Measurements from ENCODE around the gene ZDHHC22. TPM values are rescaled to one million over a fixed set of nuclear protein-coding genes. Genes with fewer than 3 reads are reported as not detected.
"Not testable (repeated sequence)": the region's sequence is repeated elsewhere in the genome, so short reads cannot be mapped to it uniquely, and the experiment has no call there.

Gene ZDHHC22
- total RNA-seq, 1 donor from 2014 or later = 0.14 TPM

DNA sequence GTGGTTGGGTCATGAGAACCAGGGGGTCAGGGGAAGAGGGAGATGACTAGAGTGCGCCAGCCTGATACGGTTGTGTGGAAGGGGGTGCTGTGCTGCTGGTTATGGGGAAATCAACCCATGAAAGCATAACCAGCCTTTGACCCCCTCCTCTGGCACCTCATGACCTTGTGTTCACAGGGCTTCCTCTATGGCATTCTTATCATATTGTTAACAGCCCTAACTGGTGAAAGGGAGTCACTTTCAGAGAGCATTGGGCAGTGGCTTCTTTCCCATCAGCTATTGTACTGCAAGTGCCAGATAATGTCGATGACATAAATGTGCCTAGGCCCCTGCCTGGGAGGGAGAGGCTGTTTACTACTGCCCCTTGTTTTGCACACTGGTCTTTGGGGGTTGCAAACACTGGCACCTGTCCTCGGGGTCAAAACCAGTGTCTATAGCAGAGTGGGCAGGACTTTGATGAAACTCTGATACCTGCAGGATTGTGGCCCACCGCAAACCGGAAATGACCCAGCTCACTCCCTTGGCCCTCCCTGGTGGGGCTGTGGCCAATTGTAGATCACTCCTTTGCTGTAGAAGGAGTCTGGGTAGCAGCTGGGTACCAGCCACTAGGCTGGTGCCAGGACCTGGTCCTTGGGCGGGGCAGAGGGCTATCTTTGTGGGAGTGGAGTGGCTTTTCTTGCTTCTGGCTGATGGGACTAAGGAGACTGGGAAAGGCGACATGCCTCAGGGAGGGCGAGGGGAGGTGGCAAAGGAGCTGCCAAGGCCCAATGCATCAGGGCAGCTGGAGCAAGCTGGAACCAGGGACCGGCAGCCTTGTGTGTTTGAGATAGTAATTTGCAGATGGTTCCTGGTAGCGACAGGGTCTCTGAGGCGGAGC is 39.4 kb upstream of the ZDHHC22 start:
- Mint-ChIP-seq H3K4me3 (ENCODE audit: low read depth) (peak overlapping the region; percentile 60), H3K27ac (no peak overlapping the region), H3K27me3 (peaks cover 47% of the 10 kb centered on the region), H3K4me1 (ENCODE audit: low read depth) (no peaks in the 10 kb centered on the region), H3K9me3 (ENCODE audit: low read depth) (no peaks in the 10 kb centered on the region), H3K36me3 (ENCODE audit: insufficient read depth) (no peaks in the 10 kb centered on the region)
- no peak for DNase-seq (ENCODE audit: low spot score, unreplicated experiment)
- TF ChIP-seq, protein P1, sequence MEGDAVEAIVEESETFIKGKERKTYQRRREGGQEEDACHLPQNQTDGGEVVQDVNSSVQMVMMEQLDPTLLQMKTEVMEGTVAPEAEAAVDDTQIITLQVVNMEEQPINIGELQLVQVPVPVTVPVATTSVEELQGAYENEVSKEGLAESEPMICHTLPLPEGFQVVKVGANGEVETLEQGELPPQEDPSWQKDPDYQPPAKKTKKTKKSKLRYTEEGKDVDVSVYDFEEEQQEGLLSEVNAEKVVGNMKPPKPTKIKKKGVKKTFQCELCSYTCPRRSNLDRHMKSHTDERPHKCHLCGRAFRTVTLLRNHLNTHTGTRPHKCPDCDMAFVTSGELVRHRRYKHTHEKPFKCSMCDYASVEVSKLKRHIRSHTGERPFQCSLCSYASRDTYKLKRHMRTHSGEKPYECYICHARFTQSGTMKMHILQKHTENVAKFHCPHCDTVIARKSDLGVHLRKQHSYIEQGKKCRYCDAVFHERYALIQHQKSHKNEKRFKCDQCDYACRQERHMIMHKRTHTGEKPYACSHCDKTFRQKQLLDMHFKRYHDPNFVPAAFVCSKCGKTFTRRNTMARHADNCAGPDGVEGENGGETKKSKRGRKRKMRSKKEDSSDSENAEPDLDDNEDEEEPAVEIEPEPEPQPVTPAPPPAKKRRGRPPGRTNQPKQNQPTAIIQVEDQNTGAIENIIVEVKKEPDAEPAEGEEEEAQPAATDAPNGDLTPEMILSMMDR (IDR thresholded peaks at IDR 0.05; ENCODE audit: unreplicated experiment) = no peak

- Mint-ChIP-seq H3K27ac (no peak overlapping the region), H3K27me3 (peaks cover 38% of the 10 kb centered on the region), H3K4me3 (ENCODE audit: low read depth) (no peak overlapping the region), H3K4me1 (ENCODE audit: low read depth) (no peaks in the 10 kb centered on the region), H3K36me3 (ENCODE audit: insufficient read depth) (no peaks in the 10 kb centered on the region), H3K9me3 (ENCODE audit: low read depth) (no peaks in the 10 kb centered on the region)
- TF ChIP-seq, protein P1 (IDR thresholded peaks at IDR 0.05; ENCODE audit: unreplicated experiment) = no peak
- DNase-seq (ENCODE audit: low spot score, unreplicated experiment) = no peak
Observed at GRCh38 chr14:77178656-77179055, 37.1 kb upstream of the ZDHHC22 start.

- Mint-ChIP-seq H3K9me3 (ENCODE audit: low read depth) (no peaks in the 10 kb centered on the region), H3K4me3 (ENCODE audit: low read depth) (no peak overlapping the region), H3K36me3 (ENCODE audit: insufficient read depth) (no peaks in the 10 kb centered on the region), H3K4me1 (ENCODE audit: low read depth) (no peaks in the 10 kb centered on the region), H3K27ac (no peak overlapping the region), H3K27me3 (peaks cover 34% of the 10 kb centered on the region)
- TF ChIP-seq, protein P1 (IDR thresholded peaks at IDR 0.05; ENCODE audit: unreplicated experiment) = no peak
- DNase-seq (ENCODE audit: low spot score, unreplicated experiment) = no peak
Observed at GRCh38 chr14:77177702-77178101, 36.1 kb upstream of the ZDHHC22 start.

- H3K4me3 Mint-ChIP-seq (ENCODE audit: low read depth) = no peak overlapping the region
- no peaks in the 10 kb centered on the region for H3K4me1 Mint-ChIP-seq (ENCODE audit: low read depth)
- no peaks in the 10 kb centered on the region for H3K36me3 Mint-ChIP-seq (ENCODE audit: insufficient read depth)
Observed at GRCh38 chr14:77175843-77176242, 34.3 kb upstream of the ZDHHC22 start.

DNA sequence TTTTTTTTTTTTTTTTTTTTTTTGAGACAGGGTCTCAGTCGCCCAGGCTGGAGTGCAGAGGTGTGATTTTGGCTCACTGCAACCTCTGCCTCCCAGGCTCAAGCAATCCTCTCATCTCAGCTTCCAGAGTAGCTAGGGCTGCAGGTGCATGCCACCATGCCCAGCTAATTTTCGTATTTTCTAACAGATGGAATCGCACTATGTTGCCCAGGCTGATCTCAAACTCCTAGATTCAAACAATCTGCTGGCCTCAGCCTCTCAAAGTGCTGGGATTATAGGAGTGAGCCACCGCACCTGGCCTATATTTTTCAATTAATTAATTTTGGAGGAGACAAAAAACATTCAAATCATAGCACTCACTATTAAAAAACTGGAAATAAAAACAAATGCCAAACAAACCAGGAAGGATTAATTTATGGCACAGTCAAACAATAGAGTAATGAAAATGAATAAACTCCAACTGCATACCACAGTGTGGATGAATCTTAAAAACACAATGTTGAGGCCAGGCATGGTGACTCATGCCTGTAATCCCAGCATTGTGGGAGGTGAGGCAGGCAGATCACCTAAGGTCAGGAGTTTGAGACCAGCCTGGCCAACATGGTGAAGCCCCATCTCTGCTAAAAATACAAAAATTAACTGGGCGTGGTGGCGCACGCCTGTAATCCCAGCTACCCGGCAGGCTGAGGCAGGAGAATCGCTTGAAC is 32.5 kb upstream of the ZDHHC22 start:
- not testable (repeated sequence) for H3K4me3 Mint-ChIP-seq (ENCODE audit: low read depth); H3K36me3 Mint-ChIP-seq (ENCODE audit: insufficient read depth); DNase-seq (ENCODE audit: low spot score, unreplicated experiment); H3K4me1 Mint-ChIP-seq (ENCODE audit: low read depth); H3K27ac Mint-ChIP-seq
- peaks cover 10% of the 10 kb centered on the region for H3K9me3 Mint-ChIP-seq (ENCODE audit: low read depth)
- H3K27me3 Mint-ChIP-seq = peaks cover 18% of the 10 kb centered on the region

More at GRCh38 chr14:77175843-77176242, 34.3 kb upstream of the ZDHHC22 start:
- Mint-ChIP-seq H3K9me3 (ENCODE audit: low read depth) (peaks cover 2% of the 10 kb centered on the region), H3K27me3 (peaks cover 26% of the 10 kb centered on the region), H3K27ac (no peak overlapping the region)
- TF ChIP-seq, protein P1 (IDR thresholded peaks at IDR 0.05; ENCODE audit: unreplicated experiment) = no peak
- no peak for DNase-seq (ENCODE audit: low spot score, unreplicated experiment)
